Hypothalamus (tissue), 51 donors: ENCODE results near the gene PER2.

Experiments
- DNase-seq, 51 donors: peaks; one replicate each; lab custom pipeline; 2025; lab: John Stamatoyannopoulos, UW

Gene PER2

DNA sequence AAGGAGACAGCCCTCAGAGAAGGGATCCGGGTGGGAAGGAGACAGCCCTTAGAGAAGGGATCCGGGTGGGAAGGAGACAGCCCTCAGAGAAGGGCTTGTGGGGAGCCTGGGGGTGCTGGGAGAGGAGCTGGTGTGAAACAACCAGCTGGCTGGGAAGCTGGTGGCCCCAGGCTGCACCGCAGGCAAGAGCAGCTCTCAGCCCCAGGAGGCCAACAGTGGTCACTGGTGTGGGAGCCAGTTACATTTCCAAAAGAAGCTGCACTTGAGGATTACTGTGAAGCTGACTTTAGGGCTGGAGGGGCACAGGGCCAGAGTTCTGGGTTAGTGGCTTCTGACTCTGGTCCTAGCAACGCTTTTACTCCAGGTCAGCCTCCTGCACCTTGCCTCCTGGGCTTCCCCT is 51.8 kb downstream of the PER2 start:
- no peak for DNase-seq

DNA sequence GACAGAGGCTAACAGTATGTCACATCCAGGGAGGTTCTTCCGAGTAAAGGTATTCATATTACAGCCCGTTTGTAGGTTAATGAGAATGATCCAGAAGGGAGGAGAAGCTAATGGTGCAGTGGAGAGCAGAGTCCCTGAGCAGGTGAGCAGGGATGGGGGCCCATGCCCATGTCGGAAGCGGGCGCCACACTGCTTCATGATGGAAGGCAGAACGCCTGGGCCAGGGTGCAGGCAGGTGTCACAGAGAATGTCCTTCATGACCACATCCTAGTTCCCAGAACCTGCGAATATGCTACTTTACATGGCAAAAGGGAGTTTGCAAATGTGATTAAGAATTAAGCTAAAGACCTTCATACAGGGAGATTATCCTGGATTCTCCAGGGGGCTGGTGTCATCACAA is 52.6 kb downstream of the PER2 start:
- DNase-seq, result no peak

- no peak for DNase-seq
Observed at GRCh38 chr2:238235331-238235732, 53.1 kb downstream of the PER2 start.

- DNase-seq, result no peak
Observed at GRCh38 chr2:238233625-238234024, 54.8 kb downstream of the PER2 start.

DNA sequence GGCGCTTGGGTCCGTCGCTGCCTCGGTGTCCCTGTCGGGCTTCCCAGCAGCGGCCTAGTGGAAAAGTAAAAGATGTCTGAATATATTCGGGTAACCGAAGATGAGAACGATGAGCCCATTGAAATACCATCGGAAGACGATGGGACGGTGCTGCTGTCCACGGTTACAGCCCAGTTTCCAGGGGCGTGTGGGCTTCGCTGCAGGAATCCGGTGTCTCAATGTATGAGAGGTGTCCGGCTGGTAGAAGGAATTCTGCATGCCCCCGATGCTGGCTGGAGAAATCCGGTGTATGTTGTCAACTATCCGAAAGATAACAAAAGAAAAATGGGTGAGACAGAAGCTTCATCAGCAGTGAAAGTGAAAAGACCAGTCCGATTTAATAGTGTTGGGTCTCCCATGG is 56.6 kb downstream of the PER2 start:
- no peak for DNase-seq

DNA sequence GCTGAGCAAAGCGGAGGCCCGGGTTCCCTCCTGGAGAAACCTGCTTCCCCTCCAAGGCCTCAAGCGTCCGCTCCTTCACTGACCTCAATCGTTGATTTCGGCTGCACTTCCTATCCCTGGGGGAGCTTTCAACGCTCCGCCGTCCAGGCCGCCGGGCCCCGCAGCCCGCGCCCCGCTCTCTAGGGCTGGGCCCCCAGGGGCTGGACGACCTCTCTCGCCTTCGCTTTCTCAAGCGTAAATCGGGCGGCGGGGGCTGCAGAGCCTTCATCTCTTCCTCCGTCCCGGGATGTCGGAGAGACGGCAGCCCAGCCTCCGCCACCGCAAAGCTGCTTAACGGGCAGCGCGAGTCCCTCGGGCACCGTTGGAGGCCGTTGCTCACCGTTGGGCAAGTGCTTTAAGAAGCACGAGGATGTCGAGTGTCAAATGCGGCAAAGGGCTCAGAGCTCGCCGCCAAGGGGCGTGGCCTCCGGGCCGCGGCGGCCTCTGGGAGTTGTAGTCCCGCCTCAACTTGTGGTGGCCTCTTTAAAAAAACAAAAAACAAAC is 57.1 kb downstream of the PER2 start:
- peak in 44 of 51 donors; percentile 17 to 83 (median 62) for DNase-seq

DNA sequence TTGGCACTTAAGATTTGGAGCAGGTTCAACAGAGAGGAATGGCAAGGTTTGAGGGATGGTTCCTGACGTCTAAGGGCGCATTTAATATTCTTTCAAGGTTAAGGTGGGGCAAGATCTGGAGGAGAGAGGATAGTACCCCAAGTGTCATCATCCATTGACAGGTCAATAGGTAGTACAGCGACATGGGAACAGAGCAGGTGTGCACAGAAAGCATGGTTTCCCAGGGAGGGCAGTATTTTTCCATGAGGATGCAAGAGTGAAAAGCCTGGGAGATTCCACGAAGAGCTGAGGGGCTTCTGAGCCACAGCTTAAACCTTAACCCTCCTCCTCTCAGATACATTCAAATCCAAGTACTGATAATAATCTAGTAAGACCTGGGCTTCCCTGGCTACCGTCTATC is 57.7 kb downstream of the PER2 start:
- no peak for DNase-seq

- no peak for DNase-seq
Observed at GRCh38 chr2:238228700-238229099, 59.7 kb downstream of the PER2 start.

- DNase-seq, result no peak
Observed at GRCh38 chr2:238227587-238228032, 60.8 kb downstream of the PER2 start.

DNA sequence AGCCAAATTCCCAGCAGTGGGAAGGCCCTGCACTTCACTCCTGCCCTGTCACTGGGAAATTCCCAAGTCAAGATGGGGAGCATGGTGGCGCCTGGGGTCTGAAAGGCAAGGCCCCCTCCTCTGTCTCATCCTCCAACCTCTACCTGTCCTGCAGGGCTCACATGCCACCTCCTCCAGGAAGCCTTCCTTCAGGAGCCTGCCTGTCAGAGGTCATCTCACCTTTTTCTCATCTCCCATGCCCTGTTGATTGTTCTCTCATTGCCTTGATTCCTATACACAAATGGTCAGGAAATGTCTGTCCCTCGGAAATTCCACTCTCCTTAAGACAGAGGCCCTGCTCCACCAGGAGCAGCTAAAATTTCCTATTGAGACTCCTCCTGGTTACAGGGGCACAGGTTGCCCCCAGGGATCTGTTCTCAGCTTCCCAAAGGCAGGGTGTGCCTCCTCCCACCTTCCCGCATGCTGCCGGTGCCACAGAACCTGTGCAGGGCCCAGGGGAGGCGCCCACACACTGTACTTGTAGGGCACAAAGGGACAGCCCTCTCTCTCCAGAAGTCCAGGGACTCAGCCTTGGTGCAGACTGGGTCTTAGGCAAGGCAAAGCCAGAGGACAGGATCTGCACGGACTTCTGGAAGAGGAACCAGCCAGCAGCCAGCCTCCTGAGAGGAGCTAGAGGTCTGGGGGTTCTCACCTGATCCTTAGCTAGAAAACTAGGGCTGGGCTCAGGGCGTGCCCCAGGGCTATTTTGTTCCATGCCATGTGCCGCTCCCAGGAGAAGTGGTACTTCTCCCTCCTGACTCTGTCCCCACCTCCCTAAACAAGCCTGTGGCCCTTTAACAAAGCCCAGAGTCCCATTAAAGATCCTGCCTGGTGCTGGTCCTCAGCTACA is 61.5 kb downstream of the PER2 start:
- DNase-seq, result no peak

- DNase-seq, result peak in 1 of 51 donors; percentile 27
Observed at GRCh38 chr2:238225911-238226697, 62.3 kb downstream of the PER2 start.

- no peak for DNase-seq
Observed at GRCh38 chr2:238225121-238225520, 63.3 kb downstream of the PER2 start.

- no peak for DNase-seq
Observed at GRCh38 chr2:238224356-238225035, 63.9 kb downstream of the PER2 start.

DNA sequence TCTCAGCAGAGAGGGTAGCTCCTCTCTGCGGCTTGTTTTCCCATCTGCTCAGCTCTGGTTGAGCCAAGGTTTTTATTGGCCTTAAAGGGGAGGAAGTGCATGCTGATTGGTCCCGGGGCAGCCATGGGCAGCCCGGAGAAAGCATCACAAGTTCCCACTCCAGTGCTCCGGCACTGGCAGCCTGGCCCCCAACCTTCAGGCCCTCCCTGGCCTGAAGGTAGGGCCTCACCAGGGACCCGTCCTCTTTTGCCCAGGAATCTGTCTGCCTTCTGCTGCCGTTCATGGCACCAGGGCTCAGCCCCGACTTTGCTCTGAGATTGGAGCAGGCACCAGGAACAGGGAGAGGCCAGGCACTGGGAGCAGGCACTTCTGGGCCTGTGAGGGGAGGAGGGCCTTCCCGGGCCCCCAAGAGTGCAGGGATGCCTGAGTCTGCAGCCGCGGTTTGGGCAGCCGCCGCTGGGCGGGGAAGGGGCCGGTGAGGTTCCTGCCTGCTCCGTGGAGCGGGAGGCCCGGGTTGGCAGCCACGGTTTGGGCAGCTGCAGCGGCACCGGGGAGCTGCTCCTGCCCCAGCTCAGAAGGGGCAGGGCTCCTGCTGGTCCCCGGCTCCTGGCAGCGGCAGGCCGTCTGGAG is 67.4 kb downstream of the PER2 start:
- peak in 36 of 51 donors; percentile 26 to 86 (median 54) for DNase-seq

GRCh38 chr2:238220274-238220891 is 68.0 kb downstream of the PER2 start:
- peak in 4 of 51 donors; percentile 53 to 86 (median 56) for DNase-seq

DNA sequence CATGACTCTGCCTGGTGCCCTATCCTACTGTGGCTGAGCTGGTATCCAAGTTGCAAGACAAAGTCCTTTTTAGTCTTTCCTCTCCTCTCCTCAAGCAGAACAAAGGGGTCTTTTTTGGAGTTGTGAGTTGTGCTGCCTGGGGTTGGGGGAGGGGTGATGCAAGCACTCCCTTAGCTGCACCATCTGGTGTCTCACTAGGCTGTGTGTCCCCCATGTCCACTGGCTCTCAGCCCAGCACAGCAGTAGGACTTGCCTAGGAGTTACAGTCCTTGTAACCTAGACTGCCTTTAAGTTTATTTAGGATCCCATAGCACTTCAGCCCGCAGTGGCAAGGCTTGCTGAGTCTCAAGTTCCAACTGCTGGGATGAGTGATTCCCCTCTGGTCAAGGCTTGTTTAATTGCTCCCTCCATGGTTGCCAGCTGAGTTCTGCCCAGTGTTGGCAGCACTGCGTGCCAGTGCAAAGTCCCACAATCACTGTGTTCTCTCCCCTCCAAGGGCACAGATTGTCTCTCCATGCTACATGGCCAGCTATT is 71.7 kb downstream of the PER2 start:
- peak in 45 of 51 donors; percentile 26 to 94 (median 76) for DNase-seq

DNA sequence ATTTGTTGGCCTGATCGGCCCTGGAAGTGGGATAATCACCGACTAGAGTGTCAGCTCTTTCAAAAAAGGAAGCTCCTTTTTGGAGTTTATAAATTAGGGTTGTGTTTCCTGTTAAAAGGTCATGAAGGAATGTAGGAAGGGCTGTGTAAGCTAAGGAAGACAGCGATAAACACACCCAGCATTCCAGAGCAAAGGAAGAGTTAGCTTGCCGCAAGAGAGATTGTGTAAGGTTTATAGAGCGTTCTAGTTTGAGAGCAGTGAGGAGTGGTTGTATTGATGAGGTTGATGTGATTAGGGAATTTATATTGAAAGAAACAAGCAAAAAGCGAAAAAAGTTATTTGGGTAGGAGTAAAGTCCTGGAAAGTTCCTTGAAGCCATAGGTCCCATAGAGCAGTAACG is 81.4 kb downstream of the PER2 start:
- no peak for DNase-seq

DNA sequence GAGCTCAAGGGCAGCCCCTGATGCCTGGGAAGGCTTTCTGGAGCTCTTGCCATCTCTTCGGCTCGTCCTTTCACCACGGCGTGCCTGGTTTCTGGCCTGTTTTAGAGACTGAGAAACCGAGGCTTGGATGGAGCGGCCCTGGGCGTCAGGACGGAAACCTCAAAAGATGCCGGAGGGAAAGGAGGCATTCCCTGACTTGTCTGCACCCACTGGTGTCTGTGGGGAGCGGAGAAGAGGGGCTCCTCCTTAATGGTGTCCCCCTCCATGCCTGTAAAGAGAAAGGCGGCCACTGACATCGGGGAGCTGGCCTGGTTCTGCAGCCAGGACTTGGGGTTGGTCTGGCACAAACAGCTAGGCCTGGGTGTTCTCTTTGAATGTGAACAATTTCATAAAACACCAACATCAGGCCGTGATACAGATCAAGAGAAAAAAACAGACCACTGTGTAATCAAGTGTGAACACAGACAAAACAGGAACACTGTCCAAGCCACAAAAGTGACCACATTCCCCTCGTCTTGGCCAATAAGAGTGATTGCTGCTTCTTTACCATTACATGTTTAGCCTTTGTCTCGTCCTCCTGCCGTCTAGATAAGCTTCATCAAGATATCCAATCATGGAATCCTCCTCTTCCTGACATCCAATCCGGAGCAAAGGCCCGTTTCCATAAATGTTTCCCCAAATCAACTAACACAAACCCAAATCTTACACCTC is 84.3 kb downstream of the PER2 start:
- DNase-seq, result no peak
